Natural killer cell (primary cell): Measurements from ENCODE around the gene RAB26. TPM values are rescaled to one million over a fixed set of nuclear protein-coding genes. Genes with fewer than 3 reads are reported as not detected.
"Not testable (repeated sequence)": the region's sequence is repeated elsewhere in the genome, so short reads cannot be mapped to it uniquely, and the experiment has no call there.

ENCODE experiments used
- ATAC-seq, 3 donors: fragments of 150-1000 bp in 2 of 3; fragments of 200-7000 bp in 1 of 3; cut with Tn5 transposase; 1 replicate in 1 of 3; 2 replicates in 2 of 3; pipeline ENCODE4 v1.10.0; 2021; ENCODE audit warnings: mild to moderate bottlenecking in 2 of 3, moderate library complexity in 2 of 3
- DNase-seq, 2 donors: peaks; one replicate each; pipeline versions ENCODE4 v3.0.0 to v3.0.0-alpha.2; 2013 to 2021; ENCODE audit warnings: mixed read lengths in 1 of 2
- H3K27ac ChIP-seq: one replicate; pipeline ENCODE4 v1.5.1; 2013; ENCODE audit warnings: mild to moderate bottlenecking, low read length
- H3K27me3 ChIP-seq: one replicate; pipeline ENCODE4 v1.6.1; 2013; ENCODE audit warnings: low read length; ENCODE audit not compliant: control insufficient read depth, insufficient read depth
- H3K36me3 ChIP-seq: one replicate; pipeline ENCODE4 v1.6.1; 2013; ENCODE audit warnings: low read length; ENCODE audit not compliant: control insufficient read depth, insufficient read depth
- H3K4me1 ChIP-seq: one replicate; pipeline ENCODE4 v1.6.1; 2013; ENCODE audit warnings: low read length; ENCODE audit not compliant: control insufficient read depth, insufficient read depth
- H3K4me3 ChIP-seq: one replicate; pipeline ENCODE4 v1.5.1; 2013; ENCODE audit warnings: low read length
- H3K9me3 ChIP-seq: one replicate; pipeline ENCODE4 v1.6.1; 2013; ENCODE audit warnings: low read length; ENCODE audit not compliant: control insufficient read depth, insufficient read depth
- H3K27ac Mint-ChIP-seq, 2 donors: one replicate each; pipeline ENCODE4 v1.8.0; 2022; ENCODE audit warnings: mild to moderate bottlenecking in 2 of 2, mixed read lengths in 2 of 2, moderate library complexity in 1 of 2
- H3K27me3 Mint-ChIP-seq, 2 donors: one replicate each; pipeline ENCODE4 v1.8.0; 2022; ENCODE audit warnings: low read depth in 2 of 2, mixed read lengths in 2 of 2
- H3K36me3 Mint-ChIP-seq: one replicate; pipeline ENCODE4 v1.8.0; 2022; ENCODE audit warnings: mixed read lengths
- H3K4me1 Mint-ChIP-seq, 2 donors: one replicate each; pipeline ENCODE4 v1.8.0; 2022; ENCODE audit warnings: mixed read lengths in 2 of 2
- H3K4me3 Mint-ChIP-seq: one replicate; pipeline ENCODE4 v1.8.0; 2022; ENCODE audit warnings: mild to moderate bottlenecking, moderate library complexity, mixed read lengths
- H3K9me3 Mint-ChIP-seq, 2 donors: one replicate each; pipeline ENCODE4 v1.8.0; 2022; ENCODE audit warnings: mixed read lengths in 2 of 2
- CTCF ChIP-seq: fragments of 200-600 bp; IDR thresholded peaks from one replicate; pipeline ENCODE4 v1.8.0; 2022; ENCODE audit warnings: antibody characterized with exemption
- WGBS: methylation state at CpG from one replicate; pipeline ENCODE4 v1.1.7; 2013; ENCODE audit warnings: missing lambda C conversion rate; ENCODE audit not compliant: insufficient coverage; 5-methylcytosine and 5-hydroxymethylcytosine counted together
- intact Hi-C: fragments of 100-400 bp; cut with micrococcal nuclease; formaldehyde crosslinking; loops from one replicate; pipeline ENCODE4 v1.14.2; 2022
- total RNA-seq, 4 donors: library from RNA; stranded (reverse); fragments of 120-200 nt in 1 of 4; gene quantifications; one replicate each; pipeline versions ENCODE4 v1.2.3 to v1.2.4, GENCODE V29; 2013 to 2022

The RAB26 gene
- total RNA-seq, 3 donors from 2014 or later (not counting 1 experiment from before 2014, with no cell fraction given) = 0.27 to 0.28 TPM; not detected in 1

GRCh38 chr16:2198283-2198682 is 49.9 kb downstream of the RAB26 start:
- peaks cover 11 to 28% of the 10 kb centered on the region in 2 donors for H3K27me3 Mint-ChIP-seq
- H3K9me3 Mint-ChIP-seq = no peaks in the 10 kb centered on the region
- WGBS = 87% methylated on average over 3 of the region's 4 CpGs
- peaks cover 15% of the 10 kb centered on the region for H3K4me1 ChIP-seq
- TF ChIP-seq CTCF = no peak
- peaks cover 39% of the 10 kb centered on the region for H3K27me3 ChIP-seq
- H3K36me3 Mint-ChIP-seq = no peaks in the 10 kb centered on the region
- no peaks in the 10 kb centered on the region for H3K36me3 ChIP-seq
- no peak overlapping the region for H3K27ac Mint-ChIP-seq
- H3K4me1 Mint-ChIP-seq = peaks cover 0 to 5% of the 10 kb centered on the region in 2 donors
- H3K27ac ChIP-seq = no peak overlapping the region
- no peak overlapping the region for H3K4me3 ChIP-seq
- H3K4me3 Mint-ChIP-seq = peak overlapping the region; percentile 49
- intact Hi-C loops = no loop called here
- no peaks in the 10 kb centered on the region for H3K9me3 ChIP-seq
- DNase-seq = no peak
- ATAC-seq = no peak

- no peak for TF ChIP-seq CTCF
- Mint-ChIP-seq H3K27ac (no peak overlapping the region), H3K4me3 (peak overlapping the region; percentile 49), H3K27me3 (peaks cover 11 to 28% of the 10 kb centered on the region in 2 donors), H3K9me3 (no peaks in the 10 kb centered on the region), H3K4me1 (peaks cover 0 to 11% of the 10 kb centered on the region in 2 donors), H3K36me3 (no peaks in the 10 kb centered on the region)
- Histone ChIP-seq H3K27ac (no peak overlapping the region), H3K27me3 (peaks cover 37% of the 10 kb centered on the region), H3K9me3 (no peaks in the 10 kb centered on the region), H3K36me3 (no peaks in the 10 kb centered on the region), H3K4me3 (no peak overlapping the region), H3K4me1 (peaks cover 15% of the 10 kb centered on the region)
- DNase-seq (no peak), ATAC-seq (no peak)
- intact Hi-C loops = no loop called here
- 85% methylated on average over 5 of the region's 5 CpGs for WGBS
Observed at GRCh38 chr16:2199095-2199494, 50.7 kb downstream of the RAB26 start.

- WGBS = 82% methylated on average over 14 of the region's 14 CpGs
- Histone ChIP-seq H3K4me3 (no peak overlapping the region), H3K9me3 (no peaks in the 10 kb centered on the region), H3K27ac (no peak overlapping the region), H3K36me3 (no peaks in the 10 kb centered on the region), H3K4me1 (peaks cover 18% of the 10 kb centered on the region), H3K27me3 (peaks cover 31% of the 10 kb centered on the region)
- intact Hi-C loops = no loop called here
- H3K27me3 Mint-ChIP-seq = peaks cover 11 to 27% of the 10 kb centered on the region in 2 donors
- no peaks in the 10 kb centered on the region for H3K36me3 Mint-ChIP-seq
- no peak for ATAC-seq
- DNase-seq = no peak
- peaks cover 5 to 16% of the 10 kb centered on the region in 2 donors for H3K4me1 Mint-ChIP-seq
- no peaks in the 10 kb centered on the region for H3K9me3 Mint-ChIP-seq
- no peak for TF ChIP-seq CTCF
- no peak overlapping the region for H3K27ac Mint-ChIP-seq
- H3K4me3 Mint-ChIP-seq = no peak overlapping the region
Observed at GRCh38 chr16:2199621-2200139, 51.3 kb downstream of the RAB26 start.

- DNase-seq = no peak
- ATAC-seq = no peak
- Histone ChIP-seq H3K9me3 (no peaks in the 10 kb centered on the region), H3K27ac (no peak overlapping the region), H3K36me3 (no peaks in the 10 kb centered on the region), H3K4me1 (peaks cover 17% of the 10 kb centered on the region), H3K27me3 (peaks cover 25% of the 10 kb centered on the region), H3K4me3 (no peak overlapping the region)
- no peak overlapping the region for H3K4me3 Mint-ChIP-seq
- no peak overlapping the region for H3K27ac Mint-ChIP-seq
- 89% methylated on average over 6 of the region's 6 CpGs for WGBS
- no peak for TF ChIP-seq CTCF
- intact Hi-C loops = no loop called here
- H3K36me3 Mint-ChIP-seq = no peaks in the 10 kb centered on the region
- H3K27me3 Mint-ChIP-seq = peaks cover 11 to 22% of the 10 kb centered on the region in 2 donors
- H3K9me3 Mint-ChIP-seq = no peaks in the 10 kb centered on the region
- H3K4me1 Mint-ChIP-seq = peaks cover 6 to 13% of the 10 kb centered on the region in 2 donors
Observed at GRCh38 chr16:2200313-2200712, 51.9 kb downstream of the RAB26 start.

GRCh38 chr16:2203119-2203688 is 54.8 kb downstream of the RAB26 start:
- H3K4me3 ChIP-seq, H3K27me3 ChIP-seq, H3K36me3 Mint-ChIP-seq, H3K27ac ChIP-seq, DNase-seq, intact Hi-C loops, H3K9me3 Mint-ChIP-seq, ATAC-seq, H3K9me3 ChIP-seq: not testable (repeated sequence)
- peak overlapping the region in 1 of 2 donors; percentile 80 for H3K27ac Mint-ChIP-seq
- peaks cover 19% of the 10 kb centered on the region for H3K4me1 ChIP-seq
- WGBS = 92% methylated on average over 3 of the region's 8 CpGs
- peaks cover 12% of the 10 kb centered on the region for H3K36me3 ChIP-seq
- peak overlapping the region; percentile 82 for H3K4me3 Mint-ChIP-seq
- H3K4me1 Mint-ChIP-seq = peaks cover 19 to 28% of the 10 kb centered on the region in 2 donors
- peaks cover 8 to 10% of the 10 kb centered on the region in 2 donors for H3K27me3 Mint-ChIP-seq
